ENCODE results near the gene KLHDC8A.
A peak's percentile ranks its signal among the peaks of the same experiment; 100 is the strongest.

The KLHDC8A gene

GRCh38 chr1:205339717-205340116 is 17.0 kb downstream of the KLHDC8A start:
- no peak for TF ChIP-seq CTCF (IDR thresholded peaks at IDR 0.05; ENCODE audit: low read depth, low read length, missing control alignments)
- Histone ChIP-seq H3K36me3 (replicated peaks) (no peaks in the 10 kb centered on the region), H3K27ac (no peak overlapping the region), H3K27me3 (replicated peaks) (peaks cover 27% of the 10 kb centered on the region), H3K4me3 (ENCODE audit: low read depth, low read length) (no peak overlapping the region)
- DNase-seq = peak; percentile 52
- in situ Hi-C loops (cut with HindIII; ENCODE audit: low pct_ligation_motif_present, low sequenced_read_pairs) = no loop called here

- TF ChIP-seq CTCF (IDR thresholded peaks at IDR 0.05; ENCODE audit: low read depth, low read length, missing control alignments) = no peak
- DNase-seq = no peak
- Histone ChIP-seq H3K27ac (no peak overlapping the region), H3K27me3 (replicated peaks) (peaks cover 23% of the 10 kb centered on the region), H3K4me3 (ENCODE audit: low read depth, low read length) (no peak overlapping the region), H3K36me3 (replicated peaks) (no peaks in the 10 kb centered on the region)
- in situ Hi-C loops (cut with HindIII; ENCODE audit: low pct_ligation_motif_present, low sequenced_read_pairs) = no loop called here
These were observed 17.5 kb downstream of the KLHDC8A start for GRCh38 chr1:205339197-205339702.

- DNase-seq = no peak
- Histone ChIP-seq H3K27ac (no peak overlapping the region), H3K36me3 (replicated peaks) (no peaks in the 10 kb centered on the region), H3K4me3 (ENCODE audit: low read depth, low read length) (no peak overlapping the region), H3K27me3 (replicated peaks) (peaks cover 10% of the 10 kb centered on the region)
- in situ Hi-C loops (cut with HindIII; ENCODE audit: low pct_ligation_motif_present, low sequenced_read_pairs) = no loop called here
- TF ChIP-seq CTCF (IDR thresholded peaks at IDR 0.05; ENCODE audit: low read depth, low read length, missing control alignments) = no peak
These were observed 18.7 kb downstream of the KLHDC8A start for GRCh38 chr1:205338011-205338410.

GRCh38 chr1:205337481-205337880 is 19.2 kb downstream of the KLHDC8A start:
- TF ChIP-seq CTCF (IDR thresholded peaks at IDR 0.05; ENCODE audit: low read depth, low read length, missing control alignments) = no peak
- no peak for DNase-seq
- Histone ChIP-seq H3K27ac (no peak overlapping the region), H3K36me3 (replicated peaks) (no peaks in the 10 kb centered on the region), H3K27me3 (replicated peaks) (peaks cover 8% of the 10 kb centered on the region), H3K4me3 (ENCODE audit: low read depth, low read length) (no peak overlapping the region)
- in situ Hi-C loops (cut with HindIII; ENCODE audit: low pct_ligation_motif_present, low sequenced_read_pairs) = no loop called here

- H3K4me3 ChIP-seq (ENCODE audit: low read depth, low read length) = no peak overlapping the region
- in situ Hi-C loops (cut with HindIII; ENCODE audit: low pct_ligation_motif_present, low sequenced_read_pairs) = no loop called here
- H3K27me3 ChIP-seq (replicated peaks) = peaks cover 8% of the 10 kb centered on the region
- TF ChIP-seq CTCF (IDR thresholded peaks at IDR 0.05; ENCODE audit: low read depth, low read length, missing control alignments) = peak; percentile 100
- H3K27ac ChIP-seq = no peak overlapping the region
- H3K36me3 ChIP-seq (replicated peaks) = no peaks in the 10 kb centered on the region
- peak; percentile 45 for DNase-seq
These were observed 21.0 kb downstream of the KLHDC8A start for GRCh38 chr1:205335692-205336091.
